Trophoblast cell (in vitro differentiated cells and primary cell): ENCODE measurements around the gene DGKD.

ENCODE experiments used
- DNase-seq, 2 donors: peaks; one replicate each; pipeline ENCODE4 v3.0.0-alpha.2; 2016
- H2AFZ ChIP-seq: 2 replicates; pipeline ENCODE4 v1.6.1; 2013; ENCODE audit warnings: low read length, moderate library complexity, mild to moderate bottlenecking; ENCODE audit not compliant: insufficient read depth, poor library complexity
- H2AK5ac ChIP-seq: 2 replicates; pipeline ENCODE4 v1.6.1; 2013; ENCODE audit warnings: mild to moderate bottlenecking, low read length
- H2BK120ac ChIP-seq: 2 replicates; pipeline ENCODE4 v1.6.1; 2013; ENCODE audit warnings: low read length, mild to moderate bottlenecking, moderate library complexity; ENCODE audit not compliant: insufficient read depth, poor library complexity
- H2BK12ac ChIP-seq: 2 replicates; pipeline ENCODE4 v1.6.1; 2013; ENCODE audit warnings: mild to moderate bottlenecking, low read length, moderate library complexity
- H2BK5ac ChIP-seq: 2 replicates; pipeline ENCODE4 v1.6.1; 2013; ENCODE audit warnings: low read length, low read depth, moderate library complexity, mild to moderate bottlenecking; ENCODE audit not compliant: poor library complexity
- H3K14ac ChIP-seq: 2 replicates; pipeline ENCODE4 v1.6.1; 2013; ENCODE audit warnings: mild to moderate bottlenecking, low read length
- H3K18ac ChIP-seq: 2 replicates; pipeline ENCODE4 v1.6.1; 2013; ENCODE audit warnings: mild to moderate bottlenecking, low read length
- H3K23ac ChIP-seq: 2 replicates; pipeline ENCODE4 v1.6.1; 2013; ENCODE audit warnings: low read length
- H3K27ac ChIP-seq: 2 replicates; pipeline ENCODE4 v1.5.1; 2013; ENCODE audit warnings: low read depth, mild to moderate bottlenecking, inconsistent platforms, low read length, moderate library complexity
- H3K27me3 ChIP-seq: 2 replicates; pipeline ENCODE4 v1.6.1; 2013; ENCODE audit warnings: inconsistent platforms, mild to moderate bottlenecking, low read length, moderate library complexity; ENCODE audit not compliant: insufficient read depth
- H3K36me3 ChIP-seq, 2 experiments: 1 replicate in 1 of 2; 2 replicates in 1 of 2; pipeline ENCODE4 v1.6.1; 2013; ENCODE audit warnings: low read length in 2 of 2, mild to moderate bottlenecking in 2 of 2, moderate library complexity in 1 of 2; ENCODE audit not compliant: insufficient read depth in 2 of 2, control insufficient read depth in 1 of 2
- H3K4ac ChIP-seq: 2 replicates; pipeline ENCODE4 v1.6.1; 2013; ENCODE audit warnings: low read depth, mild to moderate bottlenecking, low read length, moderate library complexity
- H3K4me1 ChIP-seq, 2 experiments: 1 replicate in 1 of 2; 2 replicates in 1 of 2; pipeline ENCODE4 v1.6.1; 2013; ENCODE audit warnings: low read length in 2 of 2, mild to moderate bottlenecking in 2 of 2, moderate library complexity in 1 of 2; ENCODE audit not compliant: insufficient read depth in 2 of 2, control insufficient read depth in 1 of 2
- H3K4me2 ChIP-seq: 2 replicates; pipeline ENCODE4 v1.6.1; 2013; ENCODE audit warnings: inconsistent platforms, mild to moderate bottlenecking, low read length, moderate library complexity
- H3K4me3 ChIP-seq: 2 replicates; pipeline ENCODE4 v1.5.1; 2013; ENCODE audit warnings: mild to moderate bottlenecking, low read depth, low read length, inconsistent platforms
- H3K79me1 ChIP-seq: one replicate; pipeline ENCODE4 v1.6.1; 2013; ENCODE audit warnings: low read length
- H3K79me2 ChIP-seq: 2 replicates; pipeline ENCODE4 v1.6.1; 2013; ENCODE audit warnings: low read length, mild to moderate bottlenecking; ENCODE audit not compliant: control insufficient read depth, insufficient read depth, poor library complexity
- H3K9ac ChIP-seq: 2 replicates; pipeline ENCODE4 v1.6.1; 2013; ENCODE audit warnings: mild to moderate bottlenecking, low read length
- H3K9me3 ChIP-seq: 2 replicates; pipeline ENCODE4 v1.6.1; 2013; ENCODE audit warnings: low read depth, mild to moderate bottlenecking, control low read depth, inconsistent platforms, low read length; ENCODE audit not compliant: insufficient read depth
- H4K12ac ChIP-seq: 2 replicates; pipeline ENCODE4 v1.6.1; 2013; ENCODE audit warnings: low read depth, mild to moderate bottlenecking, low read length, moderate library complexity
- H4K8ac ChIP-seq: 2 replicates; pipeline ENCODE4 v1.6.1; 2013; ENCODE audit warnings: low read depth, mild to moderate bottlenecking, low read length, moderate library complexity
- H4K91ac ChIP-seq: one replicate; pipeline ENCODE4 v1.6.1; 2013; ENCODE audit warnings: low read depth, mild to moderate bottlenecking, low read length, moderate library complexity
- WGBS: extraction: QIAGEN DNeasy Blood & Tissue Kit; methylation state at CpG from one replicate; pipeline ENCODE4 v1.1.7; 2013; ENCODE audit warnings: missing lambda C conversion rate; ENCODE audit not compliant: insufficient read length, insufficient coverage; ENCODE audit errors: extremely low coverage; 5-methylcytosine and 5-hydroxymethylcytosine counted together

DGKD gene

GRCh38 chr2:233355916-233356315 lies 1.6 kb downstream of the DGKD start:
- no peak overlapping the region for H3K4ac ChIP-seq
- H4K12ac ChIP-seq = no peak overlapping the region
- H3K23ac ChIP-seq = no peak overlapping the region
- H4K91ac ChIP-seq = peak overlapping the region; percentile 20
- H3K9me3 ChIP-seq = peaks cover 2% of the 10 kb centered on the region
- H2AK5ac ChIP-seq = no peak overlapping the region
- H3K79me1 ChIP-seq = peaks cover 17% of the 10 kb centered on the region
- no peak overlapping the region for H3K9ac ChIP-seq
- H3K18ac ChIP-seq = no peak overlapping the region
- H3K4me1 ChIP-seq = peaks cover 20 to 31% of the 10 kb centered on the region in 2 experiments
- no CpG with 5 or more reads among the region's 10 CpGs for WGBS
- no peaks in the 10 kb centered on the region for H3K27me3 ChIP-seq
- DNase-seq = peak; percentile 56 to 58
- H4K8ac ChIP-seq = no peak overlapping the region
- H2BK5ac ChIP-seq = peak overlapping the region; percentile 14
- H3K27ac ChIP-seq = peak overlapping the region; percentile 58
- no peak overlapping the region for H3K14ac ChIP-seq
- no peak overlapping the region for H2AFZ ChIP-seq
- H3K36me3 ChIP-seq = no peaks in the 10 kb centered on the region
- H3K4me2 ChIP-seq = peak overlapping the region; percentile 25
- H2BK12ac ChIP-seq = no peak overlapping the region
- H3K4me3 ChIP-seq = no peak overlapping the region
- peaks cover 7% of the 10 kb centered on the region for H3K79me2 ChIP-seq
- H2BK120ac ChIP-seq = no peak overlapping the region

- Histone ChIP-seq H3K27me3 (no peaks in the 10 kb centered on the region), H3K4me2 (peak overlapping the region; percentile 6), H4K91ac (peak overlapping the region; percentile 29), H2AK5ac (no peak overlapping the region), H3K79me1 (peaks cover 19% of the 10 kb centered on the region), H3K4me3 (peak overlapping the region; percentile 10), H3K23ac (no peak overlapping the region), H2BK120ac (peak overlapping the region; percentile 52), H2BK12ac (peak overlapping the region; percentile 42), H3K4me1 (peaks cover 24 to 38% of the 10 kb centered on the region in 2 experiments), H3K36me3 (no peaks in the 10 kb centered on the region), H3K9me3 (peaks cover 2% of the 10 kb centered on the region), H3K27ac (peak overlapping the region; percentile 46), H3K79me2 (peaks cover 7% of the 10 kb centered on the region), H3K4ac (peak overlapping the region; percentile 15), H3K14ac (peak overlapping the region; percentile 59), H4K12ac (no peak overlapping the region), H4K8ac (peak overlapping the region; percentile 83), H3K18ac (peak overlapping the region; percentile 54), H2AFZ (no peak overlapping the region), H2BK5ac (peak overlapping the region; percentile 37), H3K9ac (no peak overlapping the region)
- peak; percentile 79 to 98 for DNase-seq
- no CpG with 5 or more reads among the region's 4 CpGs for WGBS
These were observed 2.4 kb downstream of the DGKD start for GRCh38 chr2:233356546-233357308.

- Histone ChIP-seq H3K27ac (no peak overlapping the region), H3K9me3 (no peaks in the 10 kb centered on the region), H3K18ac (no peak overlapping the region), H3K4me1 (peaks cover 26 to 34% of the 10 kb centered on the region in 2 experiments), H4K12ac (no peak overlapping the region), H4K91ac (no peak overlapping the region), H2BK120ac (no peak overlapping the region), H2BK12ac (no peak overlapping the region), H2AK5ac (no peak overlapping the region), H3K23ac (no peak overlapping the region), H3K4me3 (no peak overlapping the region), H3K4me2 (no peak overlapping the region), H3K9ac (no peak overlapping the region), H3K79me1 (peaks cover 19% of the 10 kb centered on the region), H3K4ac (no peak overlapping the region), H3K27me3 (no peaks in the 10 kb centered on the region), H2BK5ac (no peak overlapping the region), H3K79me2 (peaks cover 7% of the 10 kb centered on the region), H4K8ac (no peak overlapping the region), H2AFZ (no peak overlapping the region), H3K36me3 (no peaks in the 10 kb centered on the region), H3K14ac (no peak overlapping the region)
- DNase-seq = no peak
- WGBS = no CpG with 5 or more reads among the region's 4 CpGs
These were observed 4.0 kb downstream of the DGKD start for GRCh38 chr2:233358335-233358734.

DNA sequence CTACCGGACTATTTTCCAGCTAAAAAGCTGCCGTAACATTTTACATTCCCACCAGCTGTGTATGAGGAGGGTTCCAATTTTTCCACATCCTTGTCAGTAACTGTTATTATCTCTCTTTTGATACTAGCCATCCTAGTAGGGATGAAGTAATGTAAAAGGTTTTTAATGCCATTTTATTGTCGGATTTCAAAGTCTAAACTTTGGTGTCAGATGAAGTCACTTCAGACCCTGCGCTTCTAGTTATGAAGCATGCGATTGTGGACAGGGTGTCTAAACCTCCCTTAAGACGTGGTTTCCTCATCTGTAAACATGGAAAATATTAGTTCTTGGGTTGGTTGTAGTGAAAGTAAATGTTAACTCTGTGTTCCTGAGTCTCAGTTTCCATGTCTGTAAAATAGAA lies 4.7 kb downstream of the DGKD start:
- Histone ChIP-seq H3K4me2 (no peak overlapping the region), H2AFZ (no peak overlapping the region), H3K18ac (no peak overlapping the region), H3K4me1 (peaks cover 20 to 31% of the 10 kb centered on the region in 2 experiments), H2BK5ac (no peak overlapping the region), H2BK120ac (no peak overlapping the region), H3K4ac (no peak overlapping the region), H3K27ac (no peak overlapping the region), H3K9ac (no peak overlapping the region), H3K4me3 (no peak overlapping the region), H3K14ac (no peak overlapping the region), H3K9me3 (no peaks in the 10 kb centered on the region), H3K23ac (no peak overlapping the region), H4K12ac (no peak overlapping the region), H3K79me1 (peaks cover 16% of the 10 kb centered on the region), H3K27me3 (no peaks in the 10 kb centered on the region), H2AK5ac (no peak overlapping the region), H3K79me2 (peaks cover 6% of the 10 kb centered on the region), H2BK12ac (no peak overlapping the region), H4K91ac (no peak overlapping the region), H3K36me3 (no peaks in the 10 kb centered on the region), H4K8ac (no peak overlapping the region)
- no CpG with 5 or more reads among the region's 6 CpGs for WGBS
- no peak for DNase-seq
